PFSK-1 (cell line): ENCODE measurements around the gene CNTN5.

ENCODE experiments used
- FOXP2 ChIP-seq: optimal IDR thresholded peaks from 2 replicates; pipeline ENCODE3; 2011; ENCODE audit warnings: borderline replicate concordance, control low read depth, inconsistent platforms; ENCODE audit not compliant: insufficient read depth; ENCODE audit errors: extremely low read length, extremely low read depth
- POLR2AphosphoS5 ChIP-seq: IDR thresholded peaks from 2 replicates; pipeline ENCODE4 v1.6.1; 2012; ENCODE audit warnings: low read depth, mild to moderate bottlenecking, control low read depth, low read length, moderate library complexity
- REST ChIP-seq, 2 experiments: IDR thresholded peaks; 2 replicates each; pipeline versions ENCODE4 v1.6.1 to v1.8.0; 2011 to 2012; ENCODE audit warnings: low read depth in 2 of 2, low read length in 2 of 2, control low read depth in 1 of 2, inconsistent platforms in 1 of 2, mild to moderate bottlenecking in 1 of 2, moderate library complexity in 1 of 2; ENCODE audit not compliant: insufficient read depth in 1 of 2
- SIN3A ChIP-seq: IDR thresholded peaks from 2 replicates; pipeline ENCODE4 v1.6.1; 2012; ENCODE audit warnings: mild to moderate bottlenecking, low read length, moderate library complexity, borderline replicate concordance; ENCODE audit not compliant: insufficient read depth
- TAF1 ChIP-seq: IDR thresholded peaks from 2 replicates; pipeline ENCODE4 v1.6.1; 2012; ENCODE audit warnings: low read length, control low read depth, borderline replicate concordance; ENCODE audit not compliant: insufficient read depth

- no peak for TF ChIP-seq TAF1
- TF ChIP-seq POLR2AphosphoS5: no peak
- no peak for TF ChIP-seq REST (IDR thresholded peaks at IDR 0.05; ENCODE audit: insufficient read depth in 1 of 2, low read depth in 2 of 2, low read length in 2 of 2)
- no peak for TF ChIP-seq FOXP2
- no peak for TF ChIP-seq SIN3A
Observed at GRCh38 chr11:99682171-99682570, 661.4 kb downstream of the CNTN5 start.
